ENCODE data around the gene DCDC2. TPM values are rescaled to one million over a fixed set of nuclear protein-coding genes. Genes with fewer than 3 reads are reported as not detected.

Gene DCDC2
- total and polyA plus RNA-seq, 4 donors = 0.51 to 13.0 (median 2.0) TPM

DNA sequence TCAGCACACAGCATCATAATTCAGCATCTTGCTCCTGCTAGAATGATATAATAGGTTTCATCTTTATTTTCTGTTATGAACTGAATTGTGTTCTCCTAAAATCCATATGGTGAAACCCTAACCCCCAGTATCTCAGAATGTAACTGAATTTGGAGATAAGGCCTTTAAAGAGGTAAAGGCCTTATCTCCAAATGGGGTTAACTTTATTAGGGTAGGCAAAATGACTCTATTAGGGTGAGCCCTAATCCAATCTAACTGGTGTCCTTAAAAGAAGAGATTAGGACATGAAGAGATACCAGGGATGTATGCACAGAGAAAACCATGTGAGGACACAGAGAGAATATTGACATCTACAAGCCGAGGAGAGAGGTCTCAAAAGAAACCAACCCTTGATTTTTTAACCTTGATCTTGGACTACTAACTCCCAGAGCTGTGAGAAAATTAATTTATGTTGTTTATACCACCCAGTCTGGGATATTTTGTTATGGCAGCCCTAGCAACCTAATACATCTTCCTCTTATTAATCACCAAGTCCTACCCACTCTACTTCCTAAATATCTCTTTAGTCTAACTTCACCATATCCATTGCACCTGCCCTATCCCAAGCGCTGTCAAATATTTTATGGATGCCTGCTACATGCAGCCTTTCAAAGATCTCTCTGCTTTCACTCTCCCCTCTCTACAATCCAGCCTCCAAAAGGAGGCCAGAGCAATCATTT lies 36.4 kb upstream of the DCDC2 start:
- 91% methylated on average over 2 of the region's 2 CpGs for WGBS
- Histone ChIP-seq H3K4me1 (ENCODE audit: control insufficient read depth in 4 of 4, insufficient read depth in 4 of 4, low read length in 3 of 4) (no peaks in the 10 kb centered on the region), H3K4me3 (ENCODE audit: low read depth in 1 of 3, low read length in 3 of 3) (no peak overlapping the region), H3K9ac (ENCODE audit: low read depth in 1 of 2, low read length in 2 of 2) (no peak overlapping the region), H3K27ac (ENCODE audit: low read depth in 1 of 2, low read length in 2 of 2) (no peak overlapping the region), H3K36me3 (ENCODE audit: control insufficient read depth in 4 of 4, insufficient read depth in 3 of 4, low read depth in 1 of 4, low read length in 3 of 4) (no peaks in the 10 kb centered on the region), H3K27me3 (ENCODE audit: control insufficient read depth in 4 of 4, insufficient read depth in 4 of 4, low read length in 3 of 4) (no peaks in the 10 kb centered on the region), H3K9me3 (ENCODE audit: control insufficient read depth in 4 of 4, low read length in 3 of 4) (peaks cover 0 to 3% (median 0%) of the 10 kb centered on the region in 4 donors)
- TF ChIP-seq FOXA1 (IDR thresholded peaks at IDR 0.05) (no peak), MAX (IDR thresholded peaks at IDR 0.05) (no peak), ATF3 (IDR thresholded peaks at IDR 0.05) (no peak)
- DNase-seq (ENCODE audit: low spot score) = no peak

DNA sequence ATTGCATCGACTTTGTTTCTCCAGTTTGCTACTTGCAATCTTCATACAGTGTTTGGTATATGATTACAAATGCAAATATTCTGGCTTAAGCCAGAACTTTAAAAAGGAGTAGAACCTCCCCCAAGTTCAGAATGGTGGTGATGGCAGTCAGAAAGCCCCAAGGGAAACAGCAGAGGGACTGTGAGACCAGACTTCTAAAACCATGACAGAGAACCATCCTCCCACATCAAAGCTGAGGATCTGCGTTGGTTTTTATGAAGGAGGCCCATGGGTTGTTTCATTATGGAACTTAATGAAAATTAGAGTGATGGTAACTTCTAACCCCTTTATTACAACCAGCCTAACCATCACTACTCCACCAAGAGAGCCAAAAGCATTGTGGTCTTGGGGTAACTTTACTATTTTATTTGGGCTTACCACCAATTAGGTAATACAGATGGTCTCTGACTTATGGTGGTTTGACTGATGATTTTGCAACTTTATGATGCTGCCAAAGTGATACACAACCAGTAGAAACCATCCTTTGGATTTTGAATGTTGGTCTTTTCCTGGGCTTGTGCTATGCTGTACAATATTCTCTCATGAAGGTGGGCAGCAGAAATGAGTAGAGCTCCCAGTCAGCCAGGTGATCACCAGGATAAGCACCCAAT lies 34.0 kb upstream of the DCDC2 start:
- no peak for TF ChIP-seq NR2F2 (IDR thresholded peaks at IDR 0.05)
- TF ChIP-seq MAX (IDR thresholded peaks at IDR 0.05) = no peak
- TF ChIP-seq, protein P1, sequence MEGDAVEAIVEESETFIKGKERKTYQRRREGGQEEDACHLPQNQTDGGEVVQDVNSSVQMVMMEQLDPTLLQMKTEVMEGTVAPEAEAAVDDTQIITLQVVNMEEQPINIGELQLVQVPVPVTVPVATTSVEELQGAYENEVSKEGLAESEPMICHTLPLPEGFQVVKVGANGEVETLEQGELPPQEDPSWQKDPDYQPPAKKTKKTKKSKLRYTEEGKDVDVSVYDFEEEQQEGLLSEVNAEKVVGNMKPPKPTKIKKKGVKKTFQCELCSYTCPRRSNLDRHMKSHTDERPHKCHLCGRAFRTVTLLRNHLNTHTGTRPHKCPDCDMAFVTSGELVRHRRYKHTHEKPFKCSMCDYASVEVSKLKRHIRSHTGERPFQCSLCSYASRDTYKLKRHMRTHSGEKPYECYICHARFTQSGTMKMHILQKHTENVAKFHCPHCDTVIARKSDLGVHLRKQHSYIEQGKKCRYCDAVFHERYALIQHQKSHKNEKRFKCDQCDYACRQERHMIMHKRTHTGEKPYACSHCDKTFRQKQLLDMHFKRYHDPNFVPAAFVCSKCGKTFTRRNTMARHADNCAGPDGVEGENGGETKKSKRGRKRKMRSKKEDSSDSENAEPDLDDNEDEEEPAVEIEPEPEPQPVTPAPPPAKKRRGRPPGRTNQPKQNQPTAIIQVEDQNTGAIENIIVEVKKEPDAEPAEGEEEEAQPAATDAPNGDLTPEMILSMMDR (IDR thresholded peaks at IDR 0.05; ENCODE audit: low read depth, low read length, missing input control) = no peak
- TF ChIP-seq ZBTB33 (IDR thresholded peaks at IDR 0.05) = no peak
- no peak for TF ChIP-seq GABPA (IDR thresholded peaks at IDR 0.05 in 1 of 2, conservative IDR thresholded peaks at IDR 0.05 in 1 of 2)
- no peak for TF ChIP-seq RAD21 (IDR thresholded peaks at IDR 0.05)
- H3K27me3 ChIP-seq (ENCODE audit: control insufficient read depth in 4 of 4, insufficient read depth in 4 of 4, low read length in 3 of 4) = no peaks in the 10 kb centered on the region
- H3K9me3 ChIP-seq (ENCODE audit: control insufficient read depth in 4 of 4, low read length in 3 of 4) = peaks cover 0 to 3% (median 0%) of the 10 kb centered on the region in 4 donors
- no peaks in the 10 kb centered on the region for H3K36me3 ChIP-seq (ENCODE audit: control insufficient read depth in 4 of 4, insufficient read depth in 3 of 4, low read depth in 1 of 4, low read length in 3 of 4)
- H3K4me1 ChIP-seq (ENCODE audit: control insufficient read depth in 4 of 4, insufficient read depth in 4 of 4, low read length in 3 of 4) = peaks cover 0 to 8% (median 2%) of the 10 kb centered on the region in 4 donors
- no peak for DNase-seq (ENCODE audit: low spot score)
- H3K9ac ChIP-seq (ENCODE audit: low read depth in 1 of 2, low read length in 2 of 2) = no peak overlapping the region
- whole genome bisulfite sequencing = 87% methylated on average over 2 of the region's 2 CpGs
- H3K27ac ChIP-seq (ENCODE audit: low read depth in 1 of 2, low read length in 2 of 2) = no peak overlapping the region
- no peak overlapping the region for H3K4me3 ChIP-seq (ENCODE audit: low read depth in 1 of 3, low read length in 3 of 3)

DNA sequence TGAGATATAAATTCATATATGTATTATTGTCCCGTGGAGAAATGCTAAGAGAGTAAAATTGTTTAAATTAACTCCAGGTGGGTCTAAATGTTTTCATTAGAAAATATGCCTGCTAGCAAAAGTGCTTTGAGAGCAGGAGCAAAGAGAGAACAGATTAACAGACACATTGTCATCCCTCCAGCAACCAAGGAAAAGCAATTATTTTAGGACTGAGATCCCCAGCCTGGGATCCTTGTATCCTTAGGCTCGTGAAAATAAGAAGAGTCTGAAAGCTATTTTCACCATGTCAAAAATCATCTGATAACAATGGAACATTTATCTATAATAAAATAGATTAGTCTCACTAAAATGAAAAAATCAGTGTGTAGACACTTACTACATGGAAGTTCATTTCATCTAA lies 33.3 kb upstream of the DCDC2 start:
- Histone ChIP-seq H3K4me1 (ENCODE audit: control insufficient read depth in 4 of 4, insufficient read depth in 4 of 4, low read length in 3 of 4) (peaks cover 0 to 8% (median 2%) of the 10 kb centered on the region in 4 donors), H3K27me3 (ENCODE audit: control insufficient read depth in 4 of 4, insufficient read depth in 4 of 4, low read length in 3 of 4) (no peaks in the 10 kb centered on the region), H3K4me3 (ENCODE audit: low read depth in 1 of 3, low read length in 3 of 3) (no peak overlapping the region), H3K36me3 (ENCODE audit: control insufficient read depth in 4 of 4, insufficient read depth in 3 of 4, low read depth in 1 of 4, low read length in 3 of 4) (no peaks in the 10 kb centered on the region), H3K9me3 (ENCODE audit: control insufficient read depth in 4 of 4, low read length in 3 of 4) (no peaks in the 10 kb centered on the region), H3K27ac (ENCODE audit: low read depth in 1 of 2, low read length in 2 of 2) (no peak overlapping the region), H3K9ac (ENCODE audit: low read depth in 1 of 2, low read length in 2 of 2) (no peak overlapping the region)
- DNase-seq (ENCODE audit: low spot score) = no peak
- 69% methylated on average over 2 of the region's 2 CpGs for WGBS
- TF ChIP-seq RAD21 (IDR thresholded peaks at IDR 0.05) = no peak
- TF ChIP-seq, protein P1 (IDR thresholded peaks at IDR 0.05; ENCODE audit: low read depth, low read length, missing input control) = no peak
- no peak for TF ChIP-seq ZBTB33 (IDR thresholded peaks at IDR 0.05)
- no peak for TF ChIP-seq ATF3 (IDR thresholded peaks at IDR 0.05)
- no peak for TF ChIP-seq EGR1 (IDR thresholded peaks at IDR 0.05; ENCODE audit: low read depth in 2 of 2)
- no peak for TF ChIP-seq JUND (IDR thresholded peaks at IDR 0.05)
- TF ChIP-seq FOXA1 (IDR thresholded peaks at IDR 0.05) = no peak

Measured in liver (tissue), 9 donors.